HCT116 (cell line): ENCODE data around the gene SLC12A4. TPM values are rescaled to one million over a fixed set of nuclear protein-coding genes. Genes with fewer than 3 reads are reported as not detected.

Experiments used
- ATAC-seq: fragments of 200-7000 bp; cut with Tn5 transposase; 2 replicates; pipeline ENCODE4 v1.9.1; 2020; ENCODE audit warnings: mild to moderate bottlenecking, moderate library complexity
- BruUV-seq: library from RNA; stranded (reverse); fragments of 400-500 nt; replicated peaks from 2 replicates; lab custom pipeline; 2021; lab: Mats Ljungman, UMichigan
- CTCF ChIA-PET: fragments of 300-600 bp; sonication (Branson Sonifier 250); formaldehyde crosslinking; loops from one replicate; lab custom pipeline; 2021; ENCODE audit warnings: antibody characterized with exemption; lab: Charles Lee
- POLR2A ChIA-PET: fragments of 300-600, 350-600 bp; sonication (Branson Sonifier 250); formaldehyde crosslinking; loops from one replicate; lab custom pipeline; 2021; ENCODE audit warnings: antibody characterized with exemption; lab: Charles Lee
- RAD21 ChIA-PET, 2 experiments: fragments of 300-600 bp; sonication (Branson Sonifier 250); formaldehyde crosslinking; loops; one replicate each; lab custom pipeline; 2023; ENCODE audit warnings: low total read pairs in 2 of 2; ENCODE audit not compliant: uncharacterized antibody in 2 of 2, unreplicated experiment in 2 of 2, low non-redundant PET in 1 of 2; lab: Charles Lee
- DNase-seq: peaks from one replicate; pipeline ENCODE4 v3.0.0-alpha.2; 2010; ENCODE audit warnings: low read depth, low spot score
- H2AFZ ChIP-seq: fragments of 200-600 bp; shearing (Covaris generic), sonication (generic); 2 replicates; pipeline ENCODE4 v1.6.1; 2017; ENCODE audit warnings: low read depth, mixed run types, mixed read lengths, antibody characterized with exemption, low read length; ENCODE audit not compliant: poor library complexity, severe bottlenecking
- H3K27ac ChIP-seq: 2 replicates; pipeline ENCODE4 v1.5.1; 2012; ENCODE audit warnings: low read depth, low read length
- H3K27me3 ChIP-seq: fragments of 200-600 bp; sonication (generic); 2 replicates; pipeline ENCODE4 v1.6.1; 2016; ENCODE audit warnings: mixed run types, low read length, mixed read lengths; ENCODE audit not compliant: insufficient read depth
- H3K36me3 ChIP-seq, 2 experiments: fragments of 200-500 bp in 1 of 2; fragments of 200-600 bp in 1 of 2; sonication (Bioruptor generic) in 1 of 2; sonication (generic) in 1 of 2; 2 replicates each; pipeline versions ENCODE4 v1.5.1 to v1.6.1; 2014 to 2016; ENCODE audit warnings: low read length in 2 of 2, inconsistent platforms in 1 of 2, mixed read lengths in 1 of 2, mixed run types in 1 of 2; ENCODE audit not compliant: insufficient read depth in 2 of 2, control insufficient read depth in 1 of 2
- H3K4me1 ChIP-seq, 2 experiments: fragments of 200-600 bp in 1 of 2; sonication (generic) in 1 of 2; 2 replicates each; pipeline versions ENCODE4 v1.5.1 to v1.6.1; 2012 to 2017; ENCODE audit warnings: low read length in 2 of 2, inconsistent platforms in 1 of 2, mild to moderate bottlenecking in 1 of 2, mixed read lengths in 1 of 2, mixed run types in 1 of 2, moderate library complexity in 1 of 2; ENCODE audit not compliant: insufficient read depth in 2 of 2, control insufficient read depth in 1 of 2
- H3K4me2 ChIP-seq: fragments of 200-600 bp; sonication (generic); 2 replicates; pipeline ENCODE4 v1.6.1; 2017; ENCODE audit warnings: mixed run types, low read length, mixed read lengths
- H3K4me3 ChIP-seq, 2 experiments: fragments of 200-600 bp in 1 of 2; sonication (generic) in 1 of 2; replicated peaks in 1 of 2; 2 replicates each; pipeline ENCODE4 v1.5.1; 2011 to 2016; ENCODE audit warnings: low read length in 2 of 2, control low read depth in 1 of 2, low read depth in 1 of 2, mild to moderate bottlenecking in 1 of 2, mixed read lengths in 1 of 2, mixed run types in 1 of 2
- H3K79me2 ChIP-seq: fragments of 200-600 bp; sonication (generic); 2 replicates; pipeline ENCODE4 v1.6.1; 2017; ENCODE audit warnings: mild to moderate bottlenecking, mixed run types, low read length, moderate library complexity, mixed read lengths; ENCODE audit not compliant: insufficient read depth
- H3K9ac ChIP-seq: fragments of 200-600 bp; sonication (generic); 2 replicates; pipeline ENCODE4 v1.6.1; 2016; ENCODE audit warnings: low read length, mixed read lengths
- H3K9me2 ChIP-seq: fragments of 200-600 bp; sonication (generic), shearing (Covaris generic); 2 replicates; pipeline ENCODE4 v1.6.1; 2017; ENCODE audit warnings: mixed run types, mild to moderate bottlenecking, moderate library complexity; ENCODE audit not compliant: insufficient read depth
- H3K9me3 ChIP-seq, 2 experiments: fragments of 200-500 bp in 1 of 2; fragments of 200-600 bp in 1 of 2; sonication (Bioruptor generic) in 1 of 2; sonication (generic) in 1 of 2; 2 replicates each; pipeline ENCODE4 v1.6.1; 2014 to 2017; ENCODE audit warnings: low read length in 2 of 2, mixed read lengths in 2 of 2, inconsistent platforms in 1 of 2, low read depth in 1 of 2, mild to moderate bottlenecking in 1 of 2, mixed run types in 1 of 2, moderate library complexity in 1 of 2; ENCODE audit not compliant: control insufficient read depth in 1 of 2, insufficient read depth in 1 of 2
- H4K20me1 ChIP-seq: fragments of 200-600 bp; sonication (generic), shearing (Covaris generic); 2 replicates; pipeline ENCODE4 v1.6.1; 2017; ENCODE audit warnings: mixed run types, mild to moderate bottlenecking, moderate library complexity; ENCODE audit not compliant: insufficient read depth
- CEBPB ChIP-seq: IDR thresholded peaks from 2 replicates; pipeline ENCODE4 v1.6.1; 2012; ENCODE audit warnings: low read depth
- EGR1 ChIP-seq: IDR thresholded peaks from 2 replicates; pipeline ENCODE4 v1.6.1; 2012; ENCODE audit warnings: low read depth
- ELF1 ChIP-seq: IDR thresholded peaks from 2 replicates; pipeline ENCODE4 v1.6.1; 2012; ENCODE audit warnings: low read depth, borderline replicate concordance
- EZH2 ChIP-seq: fragments of 200-600 bp; sonication (generic); IDR thresholded peaks from 2 replicates; pipeline ENCODE4 v1.6.1; 2017; ENCODE audit warnings: antibody characterized with exemption, mixed run types
- EZH2phosphoT487 ChIP-seq: fragments of 200-600 bp; IDR thresholded peaks from 2 replicates; pipeline ENCODE4 v1.6.1; 2018; ENCODE audit warnings: antibody characterized with exemption, borderline replicate concordance
- FOSL1 ChIP-seq: IDR thresholded peaks from 2 replicates; pipeline ENCODE4 v1.6.1; 2012; ENCODE audit warnings: low read depth
- JUND ChIP-seq: IDR thresholded peaks from 2 replicates; pipeline ENCODE4 v1.6.1; 2012
- POLR2A ChIP-seq: IDR thresholded peaks from 2 replicates; pipeline ENCODE4 v1.7.0; 2011; ENCODE audit warnings: borderline replicate concordance; ENCODE audit not compliant: insufficient read depth, insufficient read length; ENCODE audit errors: extremely low read depth
- POLR2AphosphoS5 ChIP-seq: IDR thresholded peaks from 2 replicates; pipeline ENCODE4 v1.6.1; 2011; ENCODE audit warnings: mild to moderate bottlenecking, low read depth, low read length, moderate library complexity
- SRF ChIP-seq: IDR thresholded peaks from 2 replicates; pipeline ENCODE4 v1.6.1; 2012; ENCODE audit warnings: low read depth
- TCF7L2 ChIP-seq: IDR thresholded peaks from 2 replicates; pipeline ENCODE4 v1.7.0; 2011; ENCODE audit warnings: borderline replicate concordance, inconsistent platforms; ENCODE audit not compliant: insufficient read depth, insufficient read length; ENCODE audit errors: extremely low read depth
- YY1 ChIP-seq: IDR thresholded peaks from 2 replicates; pipeline ENCODE4 v1.6.1; 2011; ENCODE audit warnings: low read length, low read depth, moderate library complexity, mild to moderate bottlenecking; ENCODE audit not compliant: insufficient replicate concordance; ENCODE audit errors: extremely low read depth
- ZFX ChIP-seq: fragments of 450-650 bp; IDR thresholded peaks from 2 replicates; pipeline ENCODE4 v1.6.1; 2017
- ZNF274 ChIP-seq: fragments of 200-500 bp; sonication (Bioruptor generic); IDR thresholded peaks from 2 replicates; pipeline ENCODE4 v1.6.1; 2014; ENCODE audit warnings: mild to moderate bottlenecking, low read depth, low read length, inconsistent platforms
- intact Hi-C: fragments of 100-400 bp; cut with micrococcal nuclease; formaldehyde crosslinking; loops from 2 replicates; pipeline ENCODE4 v1.10.0; 2022
- total RNA-seq: library from RNA; stranded (reverse); gene quantifications from one replicate; pipeline ENCODE4 v1.2.1, GENCODE V29; 2021; ENCODE audit not compliant: unreplicated experiment
- TF ChIP-seq, protein P1 (sequence below): IDR thresholded peaks from 2 replicates; pipeline ENCODE4 v1.6.1; 2012
- TF ChIP-seq, protein P2 (sequence below): IDR thresholded peaks from 2 replicates; pipeline ENCODE4 v1.6.1; 2011; ENCODE audit warnings: mild to moderate bottlenecking, low read length, moderate library complexity; ENCODE audit not compliant: insufficient replicate concordance; ENCODE audit errors: extremely low read depth
- TF ChIP-seq, protein P3 (sequence below): IDR thresholded peaks from 2 replicates; pipeline ENCODE4 v1.6.1; 2012
- TF ChIP-seq, protein P4 (sequence below), 3 experiments: fragments of 200-600 bp in 1 of 3; sonication (generic) in 1 of 3; IDR thresholded peaks in 2 of 3; conservative IDR thresholded peaks in 1 of 3; 2 replicates each; pipeline ENCODE4 v1.5.1; 2012 to 2017; ENCODE audit warnings: low read depth in 2 of 3, low read length in 2 of 3, antibody characterized with exemption in 1 of 3, borderline replicate concordance in 1 of 3, control low read depth in 1 of 3, mild to moderate bottlenecking in 1 of 3, mixed read lengths in 1 of 3, mixed run types in 1 of 3, moderate library complexity in 1 of 3; ENCODE audit not compliant: insufficient read depth in 1 of 3

SLC12A4 gene
- total RNA-seq, 1 experiment from 2014 or later = 46.0 TPM

DNA sequence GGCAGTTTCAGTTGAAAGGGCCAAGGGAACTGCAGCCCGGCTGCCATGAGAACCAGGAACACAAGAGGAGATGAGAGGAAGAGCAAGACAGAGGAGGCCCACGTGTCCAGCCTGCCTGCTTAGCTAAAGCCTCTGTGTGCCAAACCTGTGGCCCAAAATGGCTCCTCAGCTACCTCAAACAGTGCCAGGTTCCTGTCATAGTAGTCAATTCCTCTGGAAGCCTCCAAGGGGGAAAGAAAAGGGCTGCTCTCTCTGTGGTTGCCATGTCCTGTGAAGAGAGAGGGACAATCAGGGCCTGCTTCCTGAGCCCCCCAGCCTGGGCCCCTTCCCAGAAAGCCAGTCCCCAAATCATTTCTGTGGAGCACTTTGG lies 5.2 kb downstream of the SLC12A4 start:
- intact Hi-C loops = no loop called here
- Histone ChIP-seq H3K27ac (no peak overlapping the region), H3K9me3 (no peaks in the 10 kb centered on the region), H3K4me2 (no peak overlapping the region), H3K79me2 (peaks cover 32% of the 10 kb centered on the region), H2AFZ (no peak overlapping the region), H3K9ac (no peak overlapping the region), H4K20me1 (no peaks in the 10 kb centered on the region), H3K4me1 (peaks cover 18 to 20% of the 10 kb centered on the region in 2 experiments), H3K9me2 (no peaks in the 10 kb centered on the region), H3K36me3 (peaks cover 6 to 8% of the 10 kb centered on the region in 2 experiments; a peak in 2 of 4 replicates), H3K27me3 (no peaks in the 10 kb centered on the region), H3K4me3 (no peak overlapping the region)
- DNase-seq = no peak
- TF ChIP-seq POLR2A (no peak), EZH2phosphoT487 (no peak), FOSL1 (no peak), ZFX (no peak), TCF7L2 (no peak), EGR1 (no peak), ELF1 (no peak), JUND (no peak), POLR2AphosphoS5 (no peak), EZH2 (no peak), ZNF274 (no peak), SRF (no peak), CEBPB (no peak), YY1 (no peak)
- TF ChIP-seq, protein P1, sequence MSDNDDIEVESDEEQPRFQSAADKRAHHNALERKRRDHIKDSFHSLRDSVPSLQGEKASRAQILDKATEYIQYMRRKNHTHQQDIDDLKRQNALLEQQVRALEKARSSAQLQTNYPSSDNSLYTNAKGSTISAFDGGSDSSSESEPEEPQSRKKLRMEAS = no peak
- TF ChIP-seq, protein P2, sequence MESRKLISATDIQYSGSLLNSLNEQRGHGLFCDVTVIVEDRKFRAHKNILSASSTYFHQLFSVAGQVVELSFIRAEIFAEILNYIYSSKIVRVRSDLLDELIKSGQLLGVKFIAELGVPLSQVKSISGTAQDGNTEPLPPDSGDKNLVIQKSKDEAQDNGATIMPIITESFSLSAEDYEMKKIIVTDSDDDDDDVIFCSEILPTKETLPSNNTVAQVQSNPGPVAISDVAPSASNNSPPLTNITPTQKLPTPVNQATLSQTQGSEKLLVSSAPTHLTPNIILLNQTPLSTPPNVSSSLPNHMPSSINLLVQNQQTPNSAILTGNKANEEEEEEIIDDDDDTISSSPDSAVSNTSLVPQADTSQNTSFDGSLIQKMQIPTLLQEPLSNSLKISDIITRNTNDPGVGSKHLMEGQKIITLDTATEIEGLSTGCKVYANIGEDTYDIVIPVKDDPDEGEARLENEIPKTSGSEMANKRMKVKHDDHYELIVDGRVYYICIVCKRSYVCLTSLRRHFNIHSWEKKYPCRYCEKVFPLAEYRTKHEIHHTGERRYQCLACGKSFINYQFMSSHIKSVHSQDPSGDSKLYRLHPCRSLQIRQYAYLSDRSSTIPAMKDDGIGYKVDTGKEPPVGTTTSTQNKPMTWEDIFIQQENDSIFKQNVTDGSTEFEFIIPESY = no peak
- TF ChIP-seq, protein P3, sequence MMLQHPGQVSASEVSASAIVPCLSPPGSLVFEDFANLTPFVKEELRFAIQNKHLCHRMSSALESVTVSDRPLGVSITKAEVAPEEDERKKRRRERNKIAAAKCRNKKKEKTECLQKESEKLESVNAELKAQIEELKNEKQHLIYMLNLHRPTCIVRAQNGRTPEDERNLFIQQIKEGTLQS = no peak
- TF ChIP-seq, protein P4, sequence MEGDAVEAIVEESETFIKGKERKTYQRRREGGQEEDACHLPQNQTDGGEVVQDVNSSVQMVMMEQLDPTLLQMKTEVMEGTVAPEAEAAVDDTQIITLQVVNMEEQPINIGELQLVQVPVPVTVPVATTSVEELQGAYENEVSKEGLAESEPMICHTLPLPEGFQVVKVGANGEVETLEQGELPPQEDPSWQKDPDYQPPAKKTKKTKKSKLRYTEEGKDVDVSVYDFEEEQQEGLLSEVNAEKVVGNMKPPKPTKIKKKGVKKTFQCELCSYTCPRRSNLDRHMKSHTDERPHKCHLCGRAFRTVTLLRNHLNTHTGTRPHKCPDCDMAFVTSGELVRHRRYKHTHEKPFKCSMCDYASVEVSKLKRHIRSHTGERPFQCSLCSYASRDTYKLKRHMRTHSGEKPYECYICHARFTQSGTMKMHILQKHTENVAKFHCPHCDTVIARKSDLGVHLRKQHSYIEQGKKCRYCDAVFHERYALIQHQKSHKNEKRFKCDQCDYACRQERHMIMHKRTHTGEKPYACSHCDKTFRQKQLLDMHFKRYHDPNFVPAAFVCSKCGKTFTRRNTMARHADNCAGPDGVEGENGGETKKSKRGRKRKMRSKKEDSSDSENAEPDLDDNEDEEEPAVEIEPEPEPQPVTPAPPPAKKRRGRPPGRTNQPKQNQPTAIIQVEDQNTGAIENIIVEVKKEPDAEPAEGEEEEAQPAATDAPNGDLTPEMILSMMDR (IDR thresholded peaks at IDR 0.05 in 2 of 3, conservative IDR thresholded peaks at IDR 0.05 in 1 of 3; ENCODE audit: borderline replicate concordance in 1 of 3, insufficient read depth in 1 of 3, low read depth in 2 of 3, low read length in 2 of 3) = no peak
- ATAC-seq = no peak
- no TSS peak for BruUV-seq
- RAD21 ChIA-PET = no interaction called here
- CTCF ChIA-PET = no interaction called here
- POLR2A ChIA-PET = no interaction called here
